Mucosa of stomach (tissue), 1 donor: ENCODE data around the gene ADGRD1.

ENCODE experiments used
- H3K27me3 ChIP-seq: one replicate; pipeline ENCODE4 v1.7.0; 2013; ENCODE audit warnings: mild to moderate bottlenecking, low read length; ENCODE audit not compliant: control insufficient read depth, insufficient read depth
- H3K36me3 ChIP-seq: one replicate; pipeline ENCODE4 v1.7.0; 2013; ENCODE audit warnings: low read length; ENCODE audit not compliant: control insufficient read depth, insufficient read depth
- H3K4me1 ChIP-seq: one replicate; pipeline ENCODE4 v1.7.0; 2013; ENCODE audit warnings: mild to moderate bottlenecking, low read length; ENCODE audit not compliant: control insufficient read depth, insufficient read depth
- H3K4me3 ChIP-seq: one replicate; pipeline ENCODE4 v1.7.0; 2013; ENCODE audit warnings: low read length
- H3K9ac ChIP-seq: one replicate; pipeline ENCODE4 v1.7.0; 2013; ENCODE audit warnings: mild to moderate bottlenecking, low read length, moderate library complexity
- H3K9me3 ChIP-seq: one replicate; pipeline ENCODE4 v1.7.0; 2013; ENCODE audit warnings: mild to moderate bottlenecking, low read length, moderate library complexity; ENCODE audit not compliant: control insufficient read depth
- donor health status: Pancreatic carcinoma.

Gene ADGRD1

GRCh38 chr12:131014343-131014742 is 60.6 kb downstream of the ADGRD1 start:
- Histone ChIP-seq H3K4me1 (no peaks in the 10 kb centered on the region), H3K36me3 (no peaks in the 10 kb centered on the region), H3K9ac (no peak overlapping the region), H3K27me3 (no peaks in the 10 kb centered on the region), H3K9me3 (no peaks in the 10 kb centered on the region), H3K4me3 (no peak overlapping the region)

DNA sequence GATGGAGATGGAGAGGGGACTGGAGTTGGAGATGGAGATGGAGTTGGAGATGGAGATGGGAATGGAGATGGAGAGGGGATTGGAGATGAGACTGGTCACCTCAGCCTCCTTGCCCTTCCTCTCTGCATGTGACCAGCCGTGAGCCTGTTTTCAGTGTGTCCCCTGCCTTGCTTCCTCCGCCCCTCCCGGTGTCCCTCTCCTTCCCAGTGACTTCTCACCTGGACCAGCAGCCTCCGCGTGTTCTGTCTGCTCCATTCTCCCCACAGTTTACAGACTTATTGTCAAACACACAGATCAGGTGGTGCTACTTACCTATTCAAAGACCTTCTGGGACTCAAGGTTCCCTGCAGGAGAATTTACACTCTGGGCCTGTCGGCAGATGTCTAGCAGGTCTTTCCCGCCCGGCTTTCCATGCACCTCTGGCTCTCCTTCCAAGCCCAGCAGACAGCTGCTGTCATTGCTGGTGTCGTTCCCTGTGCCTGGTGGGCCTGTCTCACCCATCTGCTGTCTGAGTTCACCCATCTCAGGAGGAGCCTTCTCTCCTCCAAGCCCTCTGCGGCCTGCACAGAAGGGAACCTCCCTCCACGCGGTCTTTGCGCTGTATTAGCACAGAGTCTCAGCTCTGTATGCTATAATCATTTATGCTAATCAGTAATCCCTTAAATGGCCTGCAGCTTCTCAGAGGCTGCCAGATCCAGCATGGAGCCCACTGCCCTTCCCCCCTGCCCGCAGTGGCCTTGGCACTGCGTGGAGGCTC is 62.1 kb downstream of the ADGRD1 start:
- H3K4me3 ChIP-seq, result no peak overlapping the region
- H3K9ac ChIP-seq, result no peak overlapping the region
- no peaks in the 10 kb centered on the region for H3K9me3 ChIP-seq
- no peaks in the 10 kb centered on the region for H3K27me3 ChIP-seq
- H3K36me3 ChIP-seq, result no peaks in the 10 kb centered on the region
- H3K4me1 ChIP-seq, result no peaks in the 10 kb centered on the region

- H3K9ac ChIP-seq, result no peak overlapping the region
- H3K36me3 ChIP-seq, result no peaks in the 10 kb centered on the region
- no peak overlapping the region for H3K4me3 ChIP-seq
- no peaks in the 10 kb centered on the region for H3K9me3 ChIP-seq
- no peaks in the 10 kb centered on the region for H3K4me1 ChIP-seq
- H3K27me3 ChIP-seq, result no peaks in the 10 kb centered on the region
These were observed 63.8 kb downstream of the ADGRD1 start for GRCh38 chr12:131017477-131017991.

GRCh38 chr12:131018019-131018620 is 64.4 kb downstream of the ADGRD1 start:
- no peak overlapping the region for H3K4me3 ChIP-seq
- H3K27me3 ChIP-seq, result no peaks in the 10 kb centered on the region
- H3K9ac ChIP-seq, result no peak overlapping the region
- no peaks in the 10 kb centered on the region for H3K4me1 ChIP-seq
- no peaks in the 10 kb centered on the region for H3K9me3 ChIP-seq
- H3K36me3 ChIP-seq, result no peaks in the 10 kb centered on the region

DNA sequence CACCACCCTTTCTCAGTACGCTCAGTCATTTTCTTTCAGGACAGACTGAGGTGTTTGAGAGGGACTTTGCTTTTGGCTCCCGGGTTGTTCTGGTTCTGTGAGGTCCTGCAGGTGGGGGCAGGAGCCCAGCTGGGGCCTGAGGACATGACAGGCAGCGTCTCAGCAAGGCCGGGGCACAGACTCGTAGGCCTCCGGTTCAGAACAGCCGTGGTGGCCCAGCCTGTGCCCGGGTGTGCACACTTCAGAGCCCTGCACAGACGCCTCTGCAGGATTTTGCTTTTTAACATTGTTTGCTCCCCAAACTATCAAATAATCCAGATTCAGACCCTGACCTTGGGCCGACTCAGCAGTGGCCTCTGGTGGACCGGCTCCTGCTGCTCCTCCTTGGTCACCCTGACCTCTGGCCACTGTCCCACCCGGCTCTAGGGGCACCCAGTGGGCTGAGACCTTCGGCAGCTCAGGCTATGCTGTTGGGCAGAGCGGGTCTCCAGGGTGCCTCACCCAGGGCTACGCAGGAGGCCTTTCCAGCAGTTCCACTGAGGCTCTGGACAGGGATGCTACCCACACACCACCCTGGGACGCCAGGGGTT is 65.2 kb downstream of the ADGRD1 start:
- Histone ChIP-seq H3K4me1 (no peaks in the 10 kb centered on the region), H3K9me3 (no peaks in the 10 kb centered on the region), H3K4me3 (no peak overlapping the region), H3K27me3 (no peaks in the 10 kb centered on the region), H3K36me3 (no peaks in the 10 kb centered on the region), H3K9ac (no peak overlapping the region)

GRCh38 chr12:131020326-131021153 is 66.8 kb downstream of the ADGRD1 start:
- Histone ChIP-seq H3K36me3 (no peaks in the 10 kb centered on the region), H3K9ac (no peak overlapping the region), H3K9me3 (no peaks in the 10 kb centered on the region), H3K4me1 (no peaks in the 10 kb centered on the region), H3K4me3 (no peak overlapping the region), H3K27me3 (no peaks in the 10 kb centered on the region)

- Histone ChIP-seq H3K9me3 (no peaks in the 10 kb centered on the region), H3K9ac (no peak overlapping the region), H3K36me3 (no peaks in the 10 kb centered on the region), H3K27me3 (no peaks in the 10 kb centered on the region), H3K4me3 (no peak overlapping the region), H3K4me1 (no peaks in the 10 kb centered on the region)
These were observed 67.4 kb downstream of the ADGRD1 start for GRCh38 chr12:131021154-131021541.

GRCh38 chr12:131024026-131024425 is 70.3 kb downstream of the ADGRD1 start:
- Histone ChIP-seq H3K9ac (no peak overlapping the region), H3K4me3 (no peak overlapping the region), H3K4me1 (no peaks in the 10 kb centered on the region), H3K9me3 (no peaks in the 10 kb centered on the region), H3K27me3 (no peaks in the 10 kb centered on the region), H3K36me3 (no peaks in the 10 kb centered on the region)

DNA sequence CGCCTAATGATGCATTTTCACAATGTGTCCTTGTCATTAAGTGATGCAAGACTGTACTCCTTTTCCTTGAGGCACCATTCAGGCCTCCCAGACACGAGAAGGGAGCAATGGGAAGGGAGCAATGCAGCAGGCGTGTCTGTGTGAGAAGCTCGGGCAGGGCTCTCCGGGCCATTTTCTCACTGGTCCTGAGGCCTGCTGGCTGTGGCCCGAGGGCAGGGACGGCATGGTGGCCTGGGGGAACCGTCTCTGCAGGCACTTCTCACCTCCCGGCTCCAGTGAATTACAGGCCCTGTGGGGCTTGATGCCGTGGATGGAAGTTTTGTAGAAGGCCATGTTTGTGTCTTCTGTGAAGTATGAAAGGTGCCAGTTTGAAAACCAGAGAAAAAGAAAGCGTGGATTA is 71.0 kb downstream of the ADGRD1 start:
- Histone ChIP-seq H3K27me3 (no peaks in the 10 kb centered on the region), H3K9ac (no peak overlapping the region), H3K4me3 (no peak overlapping the region)

GRCh38 chr12:131025234-131025633 is 71.5 kb downstream of the ADGRD1 start:
- no peaks in the 10 kb centered on the region for H3K4me1 ChIP-seq

More for the DNA sequence above, 71.0 kb downstream of the ADGRD1 start:
- no peaks in the 10 kb centered on the region for H3K36me3 ChIP-seq
- H3K4me1 ChIP-seq, result no peaks in the 10 kb centered on the region
- H3K9me3 ChIP-seq, result no peaks in the 10 kb centered on the region

DNA sequence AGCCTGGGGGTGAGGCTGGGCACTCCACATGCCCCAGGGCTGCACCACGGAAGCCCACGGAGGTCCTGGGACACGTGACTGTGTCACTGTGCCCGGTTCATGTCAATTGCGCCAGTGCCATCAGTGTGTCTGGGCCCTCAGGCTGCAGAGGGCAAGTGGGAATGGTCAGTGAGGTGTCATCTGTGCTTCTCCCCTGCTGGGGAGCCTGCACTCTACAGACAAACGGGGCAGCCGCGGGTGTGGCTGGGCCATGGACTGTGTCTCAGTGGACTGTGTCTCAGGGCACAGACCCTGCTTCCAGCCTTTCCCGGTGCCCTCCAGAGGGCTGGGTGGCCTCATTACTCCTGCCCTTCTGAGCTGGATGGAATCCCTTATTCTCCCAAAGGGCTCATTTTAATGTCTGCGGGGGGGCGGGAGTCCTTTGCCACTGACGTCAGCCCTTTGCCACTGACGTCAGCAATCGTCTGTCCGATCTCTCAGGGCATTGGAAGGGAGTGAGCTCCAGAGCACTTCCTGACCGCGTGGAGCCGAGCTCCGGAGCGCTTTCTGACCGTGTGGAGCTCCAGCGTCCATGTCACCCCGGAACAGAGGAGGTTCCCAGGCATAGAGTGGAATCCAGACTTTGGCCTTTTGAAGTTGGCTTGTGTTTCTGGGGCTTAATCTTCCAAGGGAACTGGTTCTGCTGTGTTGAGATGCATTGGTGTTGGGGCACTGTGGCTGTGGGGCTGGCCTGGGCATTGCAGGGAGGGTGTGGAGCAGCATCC is 72.4 kb downstream of the ADGRD1 start:
- Histone ChIP-seq H3K9ac (no peak overlapping the region), H3K4me3 (no peak overlapping the region), H3K36me3 (no peaks in the 10 kb centered on the region), H3K9me3 (no peaks in the 10 kb centered on the region), H3K4me1 (no peaks in the 10 kb centered on the region), H3K27me3 (no peaks in the 10 kb centered on the region)

More at GRCh38 chr12:131025234-131025633, 71.5 kb downstream of the ADGRD1 start:
- Histone ChIP-seq H3K4me3 (no peak overlapping the region), H3K27me3 (no peaks in the 10 kb centered on the region), H3K9me3 (no peaks in the 10 kb centered on the region), H3K36me3 (no peaks in the 10 kb centered on the region), H3K9ac (no peak overlapping the region)
